DOHH2 (cell line): ENCODE data around the gene UVRAG.

Experiments used
- H3F3A ChIP-seq: fragments of 200-600 bp; sonication (generic), shearing (Covaris generic); 2 replicates; pipeline ENCODE4 v1.6.0; 2016; ENCODE audit warnings: antibody characterized with exemption, mild to moderate bottlenecking; ENCODE audit not compliant: control insufficient read depth, insufficient read depth
- H3K27ac ChIP-seq: fragments of 200-600 bp; sonication (generic); 2 replicates; pipeline ENCODE4 v1.5.1; 2014; ENCODE audit warnings: low read depth, mild to moderate bottlenecking, low read length, moderate library complexity
- H3K27me3 ChIP-seq: fragments of 200-600 bp; sonication (generic); 2 replicates; pipeline ENCODE4 v1.6.1; 2014; ENCODE audit warnings: mild to moderate bottlenecking, low read length, mixed read lengths; ENCODE audit not compliant: control insufficient read depth
- H3K36me3 ChIP-seq: fragments of 200-600 bp; sonication (generic); 2 replicates; pipeline ENCODE4 v1.6.1; 2014; ENCODE audit warnings: mild to moderate bottlenecking, low read length, moderate library complexity, mixed read lengths; ENCODE audit not compliant: control insufficient read depth
- H3K4me1 ChIP-seq: fragments of 200-600 bp; sonication (generic); 2 replicates; pipeline ENCODE4 v1.6.1; 2014; ENCODE audit warnings: mild to moderate bottlenecking, low read length, mixed read lengths; ENCODE audit not compliant: control insufficient read depth
- H3K4me2 ChIP-seq: fragments of 200-600 bp; sonication (generic); 2 replicates; pipeline ENCODE4 v1.6.0; 2014; ENCODE audit warnings: mild to moderate bottlenecking, low read length, moderate library complexity
- H3K4me3 ChIP-seq: fragments of 200-600 bp; sonication (generic); 2 replicates; pipeline ENCODE4 v1.5.1; 2014; ENCODE audit warnings: mild to moderate bottlenecking, low read length, mixed read lengths
- H3K79me2 ChIP-seq: fragments of 200-600 bp; sonication (generic); 2 replicates; pipeline ENCODE4 v1.6.1; 2014; ENCODE audit warnings: mild to moderate bottlenecking, low read length, mixed read lengths; ENCODE audit not compliant: control insufficient read depth
- H3K9me2 ChIP-seq: fragments of 200-600 bp; sonication (generic); replicated peaks from 2 replicates; pipeline ENCODE4 v1.6.1; 2014; ENCODE audit warnings: mild to moderate bottlenecking, low read length, mixed read lengths; ENCODE audit not compliant: control insufficient read depth
- H3K9me3 ChIP-seq: fragments of 200-600 bp; sonication (generic); 2 replicates; pipeline ENCODE4 v1.6.1; 2014; ENCODE audit warnings: antibody characterized with exemption, low read length, mixed read lengths; ENCODE audit not compliant: control insufficient read depth, insufficient read depth
- H4K20me1 ChIP-seq: fragments of 200-600 bp; sonication (generic); 2 replicates; pipeline ENCODE4 v1.6.0; 2014; ENCODE audit warnings: low read depth, mild to moderate bottlenecking, antibody characterized with exemption, low read length, moderate library complexity; ENCODE audit not compliant: control insufficient read depth, insufficient read depth
- CTCF ChIP-seq: fragments of 200-600 bp; sonication (generic); IDR thresholded peaks from one replicate; pipeline ENCODE4 v1.5.1; 2014; ENCODE audit warnings: antibody characterized with exemption, mild to moderate bottlenecking, low read depth, low read length; ENCODE audit not compliant: poor library complexity, severe bottlenecking
- EZH2phosphoT487 ChIP-seq: fragments of 200-600 bp; sonication (generic); IDR thresholded peaks from 2 replicates; pipeline ENCODE4 v1.6.1; 2017; ENCODE audit warnings: borderline replicate concordance, mild to moderate bottlenecking, antibody characterized with exemption, low read length, moderate library complexity, mixed read lengths

The UVRAG gene

GRCh38 chr11:75784085-75784478 is 30.9 kb upstream of the UVRAG start:
- H3K9me2 ChIP-seq = no peaks in the 10 kb centered on the region
- no peaks in the 10 kb centered on the region for H3K79me2 ChIP-seq
- TF ChIP-seq EZH2phosphoT487 (no peak), CTCF (no peak)
- no peaks in the 10 kb centered on the region for H3K36me3 ChIP-seq
- no peak overlapping the region for H3K4me2 ChIP-seq
- H3F3A ChIP-seq = no peaks in the 10 kb centered on the region
- H3K27me3 ChIP-seq = no peaks in the 10 kb centered on the region
- no peak overlapping the region for H3K27ac ChIP-seq
- H3K4me1 ChIP-seq = no peaks in the 10 kb centered on the region
- no peaks in the 10 kb centered on the region for H3K9me3 ChIP-seq
- H3K4me3 ChIP-seq = no peak overlapping the region
- no peaks in the 10 kb centered on the region for H4K20me1 ChIP-seq

GRCh38 chr11:75784506-75784905 is 30.5 kb upstream of the UVRAG start:
- TF ChIP-seq CTCF (no peak), EZH2phosphoT487 (no peak)
- no peak overlapping the region for H3K27ac ChIP-seq
- H3K4me1 ChIP-seq = no peaks in the 10 kb centered on the region
- H3K9me3 ChIP-seq = no peaks in the 10 kb centered on the region
- no peaks in the 10 kb centered on the region for H3K9me2 ChIP-seq
- H3K79me2 ChIP-seq = no peaks in the 10 kb centered on the region
- H4K20me1 ChIP-seq = no peaks in the 10 kb centered on the region
- no peaks in the 10 kb centered on the region for H3F3A ChIP-seq
- H3K4me3 ChIP-seq = no peak overlapping the region
- no peak overlapping the region for H3K4me2 ChIP-seq
- H3K27me3 ChIP-seq = no peaks in the 10 kb centered on the region
- no peaks in the 10 kb centered on the region for H3K36me3 ChIP-seq

GRCh38 chr11:75785187-75785586 is 29.8 kb upstream of the UVRAG start:
- no peak overlapping the region for H3K27ac ChIP-seq
- H3K9me2 ChIP-seq = no peaks in the 10 kb centered on the region
- no peaks in the 10 kb centered on the region for H3K27me3 ChIP-seq
- H3K4me2 ChIP-seq = no peak overlapping the region
- TF ChIP-seq CTCF = no peak
- TF ChIP-seq EZH2phosphoT487 = no peak
- no peaks in the 10 kb centered on the region for H3K9me3 ChIP-seq
- no peaks in the 10 kb centered on the region for H3K36me3 ChIP-seq
- no peak overlapping the region for H3K4me3 ChIP-seq
- H3K79me2 ChIP-seq = no peaks in the 10 kb centered on the region
- H3F3A ChIP-seq = no peaks in the 10 kb centered on the region
- no peaks in the 10 kb centered on the region for H4K20me1 ChIP-seq
- no peaks in the 10 kb centered on the region for H3K4me1 ChIP-seq
